HEK293 (cell line): ENCODE measurements around the gene C1orf198.

Source experiments
- CTCF ChIA-PET: fragments of 350-600 bp; formaldehyde crosslinking; extraction: SDS; loops from one replicate; lab custom pipeline; 2021; ENCODE audit warnings: antibody characterized with exemption; lab: Yijun Ruan, JAX
- POLR2A ChIA-PET: fragments of 300-600 bp; formaldehyde crosslinking; extraction: SDS; loops from one replicate; lab custom pipeline; 2020; ENCODE audit warnings: antibody characterized with exemption, inconsistent platforms; lab: Yijun Ruan, JAX
- H3K27ac ChIP-seq: fragments of 200-500 bp; sonication (Bioruptor generic); 2 replicates; pipeline ENCODE4 v1.5.1; 2014; ENCODE audit warnings: low read depth, low read length, control low read depth, inconsistent platforms; ENCODE audit errors: extremely low read depth
- H3K36me3 ChIP-seq, 2 experiments: fragments of 200-500 bp in 1 of 2; sonication (Bioruptor generic) in 1 of 2; 1 replicate in 1 of 2; 2 replicates in 1 of 2; pipeline ENCODE4 v1.5.1; 2014 to 2017; ENCODE audit warnings: inconsistent platforms in 2 of 2, low read length in 2 of 2; ENCODE audit not compliant: control insufficient read depth in 2 of 2, insufficient read depth in 1 of 2
- H3K4me1 ChIP-seq: fragments of 200-500 bp; sonication (Bioruptor generic); 2 replicates; pipeline ENCODE4 v1.5.1; 2014; ENCODE audit warnings: mild to moderate bottlenecking, low read length, inconsistent platforms; ENCODE audit not compliant: control insufficient read depth, insufficient read depth
- H3K4me3 ChIP-seq: 2 replicates; pipeline ENCODE4 v1.5.1; 2011; ENCODE audit warnings: low read depth, mild to moderate bottlenecking, control low read depth, low read length, moderate library complexity
- H3K9me3 ChIP-seq: fragments of 200-500 bp; sonication (Bioruptor generic); 2 replicates; pipeline ENCODE4 v1.5.1; 2014; ENCODE audit warnings: low read depth, low read length, inconsistent platforms; ENCODE audit not compliant: control insufficient read depth, insufficient read depth
- BCL11B ChIP-seq: fragments of 450-650 bp; formaldehyde crosslinking; IDR thresholded peaks from 2 replicates; pipeline ENCODE4 v1.5.1; 2016; ENCODE audit warnings: low read depth, missing biosample characterization, missing genetic modification characterization
- MEIS1 ChIP-seq: sonication (generic); formaldehyde crosslinking; IDR thresholded peaks from 2 replicates; pipeline ENCODE4 v1.8.1; 2022; ENCODE audit warnings: missing genetic modification reagents, mild to moderate bottlenecking, borderline replicate concordance
- OVOL3 ChIP-seq: fragments of 450-650 bp; formaldehyde crosslinking; IDR thresholded peaks from 2 replicates; pipeline ENCODE4 v1.5.1; 2016; ENCODE audit warnings: missing biosample characterization, missing genetic modification characterization
- PRDM1 ChIP-seq: fragments of 450-650 bp; formaldehyde crosslinking; IDR thresholded peaks from 2 replicates; pipeline ENCODE4; 2016; ENCODE audit warnings: missing biosample characterization, missing genetic modification characterization
- YY2 ChIP-seq: fragments of 450-650 bp; formaldehyde crosslinking; IDR thresholded peaks from 2 replicates; pipeline ENCODE4 v1.5.1; 2016; ENCODE audit warnings: missing biosample characterization, missing genetic modification characterization
- ZBTB17 ChIP-seq: fragments of 450-650 bp; formaldehyde crosslinking; IDR thresholded peaks from 2 replicates; pipeline ENCODE4 v1.5.1; 2016; ENCODE audit warnings: missing biosample characterization, missing genetic modification characterization
- ZBTB21 ChIP-seq: fragments of 450-650 bp; formaldehyde crosslinking; IDR thresholded peaks from 2 replicates; pipeline ENCODE4 v1.5.1; 2017; ENCODE audit warnings: missing biosample characterization, missing genetic modification characterization
- ZNF138 ChIP-seq: fragments of 450-650 bp; formaldehyde crosslinking; IDR thresholded peaks from 2 replicates; pipeline ENCODE4 v1.5.1; 2016; ENCODE audit warnings: missing biosample characterization, missing genetic modification characterization, borderline replicate concordance
- ZNF239 ChIP-seq: fragments of 450-650 bp; formaldehyde crosslinking; IDR thresholded peaks from 2 replicates; pipeline ENCODE4 v1.5.1; 2016; ENCODE audit warnings: missing biosample characterization, missing genetic modification characterization
- ZNF341 ChIP-seq: fragments of 450-650 bp; formaldehyde crosslinking; IDR thresholded peaks from 2 replicates; pipeline ENCODE4; 2016; ENCODE audit warnings: low read depth, missing biosample characterization, missing genetic modification characterization
- ZNF521 ChIP-seq: fragments of 450-650 bp; formaldehyde crosslinking; IDR thresholded peaks from 2 replicates; pipeline ENCODE4 v1.5.1; 2017; ENCODE audit warnings: missing biosample characterization, mild to moderate bottlenecking, missing genetic modification characterization
- ZNF549 ChIP-seq: fragments of 450-650 bp; IDR thresholded peaks from 2 replicates; pipeline ENCODE4 v1.5.1; 2018; ENCODE audit warnings: missing biosample characterization, missing genetic modification characterization, mild to moderate bottlenecking, inconsistent platforms, moderate library complexity
- ZNF571 ChIP-seq: fragments of 450-650 bp; formaldehyde crosslinking; IDR thresholded peaks from 2 replicates; pipeline ENCODE4 v1.5.0; 2017; ENCODE audit warnings: missing biosample characterization, missing genetic modification characterization
- ZNF623 ChIP-seq: fragments of 450-650 bp; formaldehyde crosslinking; IDR thresholded peaks from 2 replicates; pipeline ENCODE4 v1.5.1; 2016; ENCODE audit warnings: missing biosample characterization, missing genetic modification characterization
- ZNF654 ChIP-seq: fragments of 450-650 bp; formaldehyde crosslinking; IDR thresholded peaks from 2 replicates; pipeline ENCODE4 v1.5.1; 2016; ENCODE audit warnings: low read depth, missing biosample characterization, missing genetic modification characterization
- ZNF664 ChIP-seq: fragments of 450-650 bp; formaldehyde crosslinking; IDR thresholded peaks from 2 replicates; pipeline ENCODE4 v1.5.1; 2016; ENCODE audit warnings: missing biosample characterization, missing genetic modification characterization
- ZNF701 ChIP-seq: fragments of 450-650 bp; formaldehyde crosslinking; IDR thresholded peaks from 2 replicates; pipeline ENCODE4 v1.5.1; 2016; ENCODE audit warnings: missing biosample characterization, missing genetic modification characterization
- ZNF843 ChIP-seq: fragments of 450-650 bp; formaldehyde crosslinking; IDR thresholded peaks from 2 replicates; pipeline ENCODE4 v1.5.1; 2016; ENCODE audit warnings: missing biosample characterization, missing genetic modification characterization
- ZXDB ChIP-seq: fragments of 450-650 bp; formaldehyde crosslinking; IDR thresholded peaks from 2 replicates; pipeline ENCODE4 v1.5.1; 2016; ENCODE audit warnings: missing biosample characterization, missing genetic modification characterization
- TF ChIP-seq, protein P1 (sequence below): fragments of 450-650 bp; formaldehyde crosslinking; IDR thresholded peaks from 2 replicates; pipeline ENCODE4 v1.5.1; 2016; ENCODE audit warnings: missing biosample characterization, missing genetic modification characterization
- TF ChIP-seq, protein P2 (sequence below): fragments of 450-650 bp; formaldehyde crosslinking; IDR thresholded peaks from 2 replicates; pipeline ENCODE4 v1.5.1; 2016; ENCODE audit warnings: missing biosample characterization, missing genetic modification characterization
- TF ChIP-seq, protein P3 (sequence below): fragments of 450-650 bp; formaldehyde crosslinking; IDR thresholded peaks from 2 replicates; pipeline ENCODE4 v1.5.1; 2016; ENCODE audit warnings: missing biosample characterization, missing genetic modification characterization
- TF ChIP-seq, protein P4 (sequence below): fragments of 450-650 bp; formaldehyde crosslinking; IDR thresholded peaks from 2 replicates; pipeline ENCODE4 v1.5.1; 2017; ENCODE audit warnings: missing biosample characterization, missing genetic modification characterization
- TF ChIP-seq, protein P5 (sequence below): fragments of 450-650 bp; formaldehyde crosslinking; IDR thresholded peaks from 2 replicates; pipeline ENCODE4 v1.5.1; 2016; ENCODE audit warnings: missing biosample characterization, missing genetic modification characterization, low read depth

C1orf198 gene

DNA sequence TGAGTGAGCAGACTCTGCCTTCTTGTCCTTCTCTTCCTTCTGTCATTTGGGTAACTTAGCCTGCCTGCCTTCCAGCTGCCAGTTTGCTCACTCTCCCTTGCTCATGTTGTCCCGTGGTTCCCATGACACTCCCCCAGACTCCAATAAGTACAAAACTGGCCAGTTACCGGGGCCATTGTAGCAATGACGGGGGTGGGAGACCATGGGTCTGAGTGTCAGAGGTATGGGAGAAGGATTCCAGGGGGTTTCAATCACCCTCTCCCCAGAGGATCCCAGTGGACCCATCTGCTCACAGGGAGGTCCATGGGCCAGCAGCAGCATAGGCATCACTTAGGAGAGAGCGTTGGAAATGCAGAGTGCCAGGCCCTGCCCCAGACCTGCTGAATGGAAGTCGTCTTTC is 69.8 kb downstream of the C1orf198 start (continued):
- TF ChIP-seq, protein P1, sequence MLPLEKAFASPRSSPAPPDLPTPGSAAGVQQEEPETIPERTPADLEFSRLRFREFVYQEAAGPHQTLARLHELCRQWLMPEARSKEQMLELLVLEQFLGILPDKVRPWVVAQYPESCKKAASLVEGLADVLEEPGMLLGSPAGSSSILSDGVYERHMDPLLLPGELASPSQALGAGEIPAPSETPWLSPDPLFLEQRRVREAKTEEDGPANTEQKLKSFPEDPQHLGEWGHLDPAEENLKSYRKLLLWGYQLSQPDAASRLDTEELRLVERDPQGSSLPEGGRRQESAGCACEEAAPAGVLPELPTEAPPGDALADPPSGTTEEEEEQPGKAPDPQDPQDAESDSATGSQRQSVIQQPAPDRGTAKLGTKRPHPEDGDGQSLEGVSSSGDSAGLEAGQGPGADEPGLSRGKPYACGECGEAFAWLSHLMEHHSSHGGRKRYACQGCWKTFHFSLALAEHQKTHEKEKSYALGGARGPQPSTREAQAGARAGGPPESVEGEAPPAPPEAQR (tag by site-specific recombination), result no peak
- TF ChIP-seq ZXDB (no peak), ZBTB21 (tag by site-specific recombination) (no peak), ZNF549 (no peak), OVOL3 (tag by site-specific recombination) (no peak)

DNA sequence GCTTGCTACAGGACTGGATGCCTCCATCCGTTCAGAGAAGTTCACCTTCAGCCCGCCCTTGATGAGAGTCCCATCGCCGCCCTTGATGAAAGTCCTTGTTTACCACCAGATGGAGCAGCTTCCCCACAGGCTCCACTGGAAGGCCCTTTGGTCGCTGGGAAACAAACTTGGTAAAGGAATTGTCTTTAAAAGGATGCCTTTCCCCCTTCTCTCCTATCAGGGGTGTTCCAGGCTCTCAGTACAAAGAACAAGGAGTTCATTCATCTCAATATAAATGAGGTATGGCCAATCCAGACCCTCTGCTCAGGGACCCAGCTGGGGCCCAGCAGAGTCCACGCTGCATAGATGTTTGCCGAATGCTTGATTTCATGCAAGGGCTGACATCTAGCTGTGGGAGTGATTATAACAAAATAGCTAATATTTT is 70.4 kb downstream of the C1orf198 start:
- Histone ChIP-seq H3K9me3 (no peaks in the 10 kb centered on the region), H3K4me1 (no peaks in the 10 kb centered on the region), H3K4me3 (no peak overlapping the region), H3K27ac (no peak overlapping the region), H3K36me3 (no peaks in the 10 kb centered on the region)
- POLR2A ChIA-PET, result no interaction called here
- CTCF ChIA-PET, result interaction anchor here (0.6 to 4.7 kb wide), 37 partner anchors 8 to 559 kb away, joined by 3 to 45 read pairs (median 4); partner anchors contain the start of genes ARV1, C1orf198 and TTC13
- TF ChIP-seq, protein P2, sequence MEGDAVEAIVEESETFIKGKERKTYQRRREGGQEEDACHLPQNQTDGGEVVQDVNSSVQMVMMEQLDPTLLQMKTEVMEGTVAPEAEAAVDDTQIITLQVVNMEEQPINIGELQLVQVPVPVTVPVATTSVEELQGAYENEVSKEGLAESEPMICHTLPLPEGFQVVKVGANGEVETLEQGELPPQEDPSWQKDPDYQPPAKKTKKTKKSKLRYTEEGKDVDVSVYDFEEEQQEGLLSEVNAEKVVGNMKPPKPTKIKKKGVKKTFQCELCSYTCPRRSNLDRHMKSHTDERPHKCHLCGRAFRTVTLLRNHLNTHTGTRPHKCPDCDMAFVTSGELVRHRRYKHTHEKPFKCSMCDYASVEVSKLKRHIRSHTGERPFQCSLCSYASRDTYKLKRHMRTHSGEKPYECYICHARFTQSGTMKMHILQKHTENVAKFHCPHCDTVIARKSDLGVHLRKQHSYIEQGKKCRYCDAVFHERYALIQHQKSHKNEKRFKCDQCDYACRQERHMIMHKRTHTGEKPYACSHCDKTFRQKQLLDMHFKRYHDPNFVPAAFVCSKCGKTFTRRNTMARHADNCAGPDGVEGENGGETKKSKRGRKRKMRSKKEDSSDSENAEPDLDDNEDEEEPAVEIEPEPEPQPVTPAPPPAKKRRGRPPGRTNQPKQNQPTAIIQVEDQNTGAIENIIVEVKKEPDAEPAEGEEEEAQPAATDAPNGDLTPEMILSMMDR (tag by site-specific recombination), result peak; percentile 87
- no peak for TF ChIP-seq PRDM1 (tag by site-specific recombination)
- no peak for TF ChIP-seq ZNF843 (tag by site-specific recombination)
- TF ChIP-seq ZNF138 (tag by site-specific recombination), result no peak
- peak; percentile 72 for TF ChIP-seq ZNF654 (tag by site-specific recombination)
- TF ChIP-seq, protein P3, sequence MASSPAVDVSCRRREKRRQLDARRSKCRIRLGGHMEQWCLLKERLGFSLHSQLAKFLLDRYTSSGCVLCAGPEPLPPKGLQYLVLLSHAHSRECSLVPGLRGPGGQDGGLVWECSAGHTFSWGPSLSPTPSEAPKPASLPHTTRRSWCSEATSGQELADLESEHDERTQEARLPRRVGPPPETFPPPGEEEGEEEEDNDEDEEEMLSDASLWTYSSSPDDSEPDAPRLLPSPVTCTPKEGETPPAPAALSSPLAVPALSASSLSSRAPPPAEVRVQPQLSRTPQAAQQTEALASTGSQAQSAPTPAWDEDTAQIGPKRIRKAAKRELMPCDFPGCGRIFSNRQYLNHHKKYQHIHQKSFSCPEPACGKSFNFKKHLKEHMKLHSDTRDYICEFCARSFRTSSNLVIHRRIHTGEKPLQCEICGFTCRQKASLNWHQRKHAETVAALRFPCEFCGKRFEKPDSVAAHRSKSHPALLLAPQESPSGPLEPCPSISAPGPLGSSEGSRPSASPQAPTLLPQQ, result peak; percentile 45; the same call in 1 of the 2 replicates
- no peak for TF ChIP-seq MEIS1 (CRISPR knock-in tag)
- TF ChIP-seq, protein P4, sequence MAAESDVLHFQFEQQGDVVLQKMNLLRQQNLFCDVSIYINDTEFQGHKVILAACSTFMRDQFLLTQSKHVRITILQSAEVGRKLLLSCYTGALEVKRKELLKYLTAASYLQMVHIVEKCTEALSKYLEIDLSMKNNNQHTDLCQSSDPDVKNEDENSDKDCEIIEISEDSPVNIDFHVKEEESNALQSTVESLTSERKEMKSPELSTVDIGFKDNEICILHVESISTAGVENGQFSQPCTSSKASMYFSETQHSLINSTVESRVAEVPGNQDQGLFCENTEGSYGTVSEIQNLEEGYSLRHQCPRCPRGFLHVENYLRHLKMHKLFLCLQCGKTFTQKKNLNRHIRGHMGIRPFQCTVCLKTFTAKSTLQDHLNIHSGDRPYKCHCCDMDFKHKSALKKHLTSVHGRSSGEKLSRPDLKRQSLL (tag by site-specific recombination), result no peak
- TF ChIP-seq ZNF623, result no peak
- TF ChIP-seq ZNF571, result no peak
- TF ChIP-seq ZNF239 (tag by site-specific recombination), result no peak

DNA sequence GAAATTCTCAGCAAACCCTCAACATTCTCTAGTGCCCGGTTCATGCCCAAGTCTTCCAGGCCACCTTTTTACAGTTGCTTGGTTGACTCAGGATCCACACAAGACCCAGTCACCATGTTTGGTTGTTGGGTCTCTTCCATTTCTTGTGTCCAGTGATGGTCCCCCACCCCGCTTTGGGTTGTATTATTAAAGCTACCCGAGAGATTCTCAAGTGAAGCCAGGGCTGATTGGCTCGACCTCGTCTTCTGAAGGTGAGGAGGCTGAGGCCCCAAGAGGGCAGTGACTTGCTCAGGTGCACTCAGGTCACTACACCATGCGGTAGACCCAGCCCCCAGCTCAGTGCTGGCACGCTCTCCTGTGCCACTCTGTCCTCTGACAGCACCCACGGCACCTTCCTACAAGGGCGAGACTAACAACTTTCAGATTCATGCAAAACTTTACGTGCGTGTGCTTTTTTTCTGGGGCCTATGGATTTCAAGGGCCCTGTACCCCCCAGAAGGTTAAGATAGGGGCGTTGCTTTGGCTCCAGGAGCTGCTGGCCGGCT is 70.9 kb downstream of the C1orf198 start:
- Histone ChIP-seq H3K4me1 (no peaks in the 10 kb centered on the region), H3K27ac (no peak overlapping the region), H3K9me3 (no peaks in the 10 kb centered on the region), H3K4me3 (no peak overlapping the region), H3K36me3 (no peaks in the 10 kb centered on the region)
- POLR2A ChIA-PET, result no interaction called here
- TF ChIP-seq ZNF664, result no peak
- no peak for TF ChIP-seq BCL11B
- TF ChIP-seq, protein P5, sequence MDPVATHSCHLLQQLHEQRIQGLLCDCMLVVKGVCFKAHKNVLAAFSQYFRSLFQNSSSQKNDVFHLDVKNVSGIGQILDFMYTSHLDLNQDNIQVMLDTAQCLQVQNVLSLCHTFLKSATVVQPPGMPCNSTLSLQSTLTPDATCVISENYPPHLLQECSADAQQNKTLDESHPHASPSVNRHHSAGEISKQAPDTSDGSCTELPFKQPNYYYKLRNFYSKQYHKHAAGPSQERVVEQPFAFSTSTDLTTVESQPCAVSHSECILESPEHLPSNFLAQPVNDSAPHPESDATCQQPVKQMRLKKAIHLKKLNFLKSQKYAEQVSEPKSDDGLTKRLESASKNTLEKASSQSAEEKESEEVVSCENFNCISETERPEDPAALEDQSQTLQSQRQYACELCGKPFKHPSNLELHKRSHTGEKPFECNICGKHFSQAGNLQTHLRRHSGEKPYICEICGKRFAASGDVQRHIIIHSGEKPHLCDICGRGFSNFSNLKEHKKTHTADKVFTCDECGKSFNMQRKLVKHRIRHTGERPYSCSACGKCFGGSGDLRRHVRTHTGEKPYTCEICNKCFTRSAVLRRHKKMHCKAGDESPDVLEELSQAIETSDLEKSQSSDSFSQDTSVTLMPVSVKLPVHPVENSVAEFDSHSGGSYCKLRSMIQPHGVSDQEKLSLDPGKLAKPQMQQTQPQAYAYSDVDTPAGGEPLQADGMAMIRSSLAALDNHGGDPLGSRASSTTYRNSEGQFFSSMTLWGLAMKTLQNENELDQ (tag by site-specific recombination), result no peak
- TF ChIP-seq ZBTB17 (tag by site-specific recombination), result no peak
- no peak for TF ChIP-seq ZNF341 (tag by site-specific recombination)
- no peak for TF ChIP-seq ZNF521
- no peak for TF ChIP-seq YY2 (tag by site-specific recombination)
- TF ChIP-seq ZNF701 (tag by site-specific recombination), result no peak
- CTCF ChIA-PET, result interaction anchor here (0.6 to 4.7 kb wide), 34 partner anchors 8 to 560 kb away, joined by 3 to 45 read pairs (median 5); partner anchors contain the start of genes ARV1, C1orf198 and TTC13
